DMS79 (cell line): Measurements from ENCODE around the gene MEST.
A peak's percentile ranks its signal among the peaks of the same experiment; 100 is the strongest.
"Not testable (repeated sequence)": the region's sequence is repeated elsewhere in the genome, so short reads cannot be mapped to it uniquely, and the experiment has no call there.

Experiments
- DNase-seq: peaks from one replicate; lab custom pipeline; 2025; lab: John Stamatoyannopoulos, UW

Gene MEST, protein sequence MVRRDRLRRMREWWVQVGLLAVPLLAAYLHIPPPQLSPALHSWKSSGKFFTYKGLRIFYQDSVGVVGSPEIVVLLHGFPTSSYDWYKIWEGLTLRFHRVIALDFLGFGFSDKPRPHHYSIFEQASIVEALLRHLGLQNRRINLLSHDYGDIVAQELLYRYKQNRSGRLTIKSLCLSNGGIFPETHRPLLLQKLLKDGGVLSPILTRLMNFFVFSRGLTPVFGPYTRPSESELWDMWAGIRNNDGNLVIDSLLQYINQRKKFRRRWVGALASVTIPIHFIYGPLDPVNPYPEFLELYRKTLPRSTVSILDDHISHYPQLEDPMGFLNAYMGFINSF

GRCh38 chr7:130491841-130492522 is at the start of gene MEST:
Gene MEST, plus strand, starts transcription at chr7:130492085. Its CDS starts 229 bp downstream, at chr7:130492314.
- peak; percentile 36 for DNase-seq

DNA sequence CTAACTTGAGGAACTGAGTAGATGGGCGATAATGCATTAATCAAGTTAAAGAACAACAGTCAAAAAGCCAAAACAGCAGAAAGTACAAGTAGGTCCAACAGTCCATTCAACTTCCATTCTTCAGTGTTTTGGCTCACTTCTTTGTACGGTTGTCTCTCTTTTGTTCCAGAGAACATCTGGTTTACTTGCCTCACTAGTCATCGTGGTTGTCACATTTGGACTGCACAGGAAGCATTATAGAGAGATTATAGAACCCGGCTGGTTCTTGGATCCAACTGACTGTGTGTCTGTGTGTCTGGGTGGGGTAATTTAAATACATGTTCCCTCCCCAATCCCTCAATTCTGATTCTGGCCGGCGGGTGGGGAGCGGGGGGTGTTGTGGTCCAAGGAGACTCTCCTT is 49.3 kb upstream of the MEST start:
- DNase-seq, result no peak

DNA sequence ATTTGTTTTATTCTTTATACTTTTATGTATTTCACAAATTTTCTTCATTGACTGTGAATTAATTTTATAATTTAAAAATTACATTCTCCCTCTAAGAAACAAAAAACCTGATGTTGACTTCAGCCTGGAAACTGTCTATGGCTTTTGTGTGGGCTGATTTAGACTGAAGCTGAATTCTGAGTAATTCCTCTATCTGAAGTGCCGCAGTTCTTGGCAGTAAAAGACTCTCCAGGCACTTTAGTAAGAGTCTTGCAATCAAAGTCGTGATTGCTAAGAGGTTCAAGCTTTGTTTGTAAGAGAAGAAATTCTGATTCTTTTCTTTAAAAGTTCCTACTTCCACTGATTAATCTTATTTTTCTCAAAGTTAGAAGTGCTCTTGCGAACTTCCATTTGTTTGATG is 47.7 kb upstream of the MEST start:
- peak; percentile 74 for DNase-seq

GRCh38 chr7:130444751-130445407 is 47.0 kb upstream of the MEST start:
- no peak for DNase-seq

DNA sequence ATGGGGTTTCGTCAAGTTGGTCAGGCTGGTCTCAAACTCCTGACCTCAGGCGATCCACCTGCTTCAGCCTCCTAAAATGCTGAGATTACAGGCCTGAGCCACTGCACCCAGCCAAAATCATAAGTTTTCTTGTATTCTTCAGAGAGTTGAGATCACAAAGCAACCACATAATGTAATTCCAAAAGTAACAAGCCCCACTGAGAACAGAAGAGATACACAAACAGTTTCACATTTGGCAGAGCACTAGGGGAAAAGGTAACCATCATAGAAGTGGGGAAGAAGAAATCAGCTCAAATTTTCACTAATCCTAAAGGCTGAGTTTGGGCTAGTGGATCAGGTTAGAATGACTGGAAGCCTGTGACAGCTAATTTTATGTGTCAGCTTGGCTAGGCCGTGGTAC is 45.6 kb upstream of the MEST start:
- DNase-seq, result no peak

GRCh38 chr7:130451344-130451743 is 40.5 kb upstream of the MEST start:
- DNase-seq, result not testable (repeated sequence)

DNA sequence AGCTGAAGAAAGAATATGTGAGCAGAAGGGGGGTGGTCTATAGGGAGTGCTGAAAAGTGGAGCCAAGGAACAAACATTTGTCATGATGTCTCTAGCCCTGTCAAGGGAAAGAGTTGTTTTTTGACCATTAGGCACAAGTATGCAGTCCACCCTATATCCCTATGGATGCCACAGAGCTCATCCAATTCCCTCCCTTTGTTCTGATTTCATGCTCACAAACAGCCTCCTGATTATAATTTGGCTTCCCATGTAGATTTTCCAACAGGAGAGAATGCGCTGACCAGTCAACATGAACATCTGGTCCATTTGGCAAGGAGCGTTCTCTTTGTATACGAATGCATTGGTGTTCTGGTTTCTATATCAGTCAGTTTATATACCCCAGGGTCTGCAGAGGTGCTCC is 38.9 kb upstream of the MEST start:
- DNase-seq, result no peak

- DNase-seq, result no peak
Observed at GRCh38 chr7:130454959-130455358, 36.9 kb upstream of the MEST start.

DNA sequence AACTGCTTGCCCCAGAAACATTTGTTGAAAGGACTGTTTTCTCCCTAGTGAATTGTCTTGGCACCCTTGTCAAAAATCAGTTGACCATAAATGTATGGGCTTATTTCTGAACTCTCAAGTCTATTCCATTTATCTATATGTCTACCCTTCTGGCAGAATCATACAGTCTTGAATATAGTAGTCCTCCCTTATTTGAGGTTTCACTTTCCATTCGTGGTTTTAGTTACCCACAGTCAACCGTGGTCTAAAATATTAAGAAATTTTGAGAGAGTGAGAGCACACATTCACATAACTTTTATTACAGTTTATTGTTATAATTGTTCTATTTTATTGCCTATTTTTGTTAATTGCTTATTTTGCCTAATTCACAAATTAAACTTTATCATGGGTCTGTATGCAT is 33.6 kb upstream of the MEST start:
- no peak for DNase-seq

DNA sequence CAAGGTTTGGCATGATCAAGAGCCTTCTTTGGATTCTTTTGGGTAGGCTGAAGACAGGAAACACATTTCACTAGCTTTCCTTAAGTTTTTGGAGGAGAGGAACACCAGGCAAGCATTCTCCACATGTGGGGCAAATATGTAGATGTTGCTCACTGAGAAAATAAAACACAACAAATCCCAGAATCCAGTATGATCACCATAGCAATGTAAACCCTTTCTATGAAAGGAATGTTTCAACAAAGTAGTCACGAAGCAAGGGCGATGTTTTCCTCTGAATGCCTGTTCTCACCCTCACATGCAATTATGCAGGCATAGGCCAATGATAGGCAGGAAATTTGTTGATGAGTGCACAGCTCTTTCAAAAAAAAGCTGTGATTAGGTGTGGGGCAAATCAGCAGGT is 30.6 kb upstream of the MEST start:
- DNase-seq, result no peak

DNA sequence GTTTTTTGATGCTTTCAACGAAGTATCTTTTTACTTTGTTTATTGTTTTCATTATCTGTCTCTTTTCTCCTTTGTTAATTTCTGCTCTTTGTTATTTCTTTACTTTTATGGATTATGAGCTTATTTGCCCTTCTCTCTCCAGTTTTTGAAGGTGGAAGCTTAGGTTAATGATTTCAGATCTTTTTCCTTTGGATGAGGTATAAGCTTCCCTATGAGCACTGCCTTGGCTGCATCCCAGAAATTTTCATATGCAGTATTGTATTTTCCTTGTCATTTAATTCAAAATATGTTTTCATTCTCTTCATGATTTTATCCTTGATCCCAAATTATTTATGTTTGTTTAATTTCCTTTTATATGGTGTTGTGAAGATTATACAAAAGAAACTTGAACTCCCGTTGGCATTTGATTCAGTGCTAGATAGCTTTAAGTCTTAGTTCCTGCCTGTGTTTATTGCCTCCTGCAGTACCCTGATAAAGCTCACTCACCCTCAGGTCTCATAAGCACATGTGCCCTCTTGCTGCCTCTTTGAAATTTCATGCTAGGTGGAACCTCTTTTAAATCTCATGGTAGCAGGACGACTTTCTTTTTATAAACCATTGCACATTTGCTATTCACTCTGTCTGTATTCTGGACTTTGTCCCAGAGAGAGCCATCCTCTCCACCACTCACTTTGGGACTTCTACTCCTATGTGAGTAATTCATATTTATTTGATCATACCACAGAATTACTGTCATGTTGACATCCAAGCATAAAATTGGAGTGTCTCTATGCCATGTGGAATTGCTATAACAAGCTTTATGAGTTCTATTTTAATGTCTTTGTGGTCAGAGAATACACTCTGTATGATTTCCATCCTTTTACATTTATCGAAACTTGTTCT is 28.1 kb upstream of the MEST start:
- DNase-seq, result peak; percentile 55

GRCh38 chr7:130468612-130469011 is 23.3 kb upstream of the MEST start:
- DNase-seq, result no peak

- DNase-seq, result no peak
Observed at GRCh38 chr7:130471974-130472373, 19.9 kb upstream of the MEST start.

- DNase-seq, result no peak
Observed at GRCh38 chr7:130473289-130473688, 18.6 kb upstream of the MEST start.

DNA sequence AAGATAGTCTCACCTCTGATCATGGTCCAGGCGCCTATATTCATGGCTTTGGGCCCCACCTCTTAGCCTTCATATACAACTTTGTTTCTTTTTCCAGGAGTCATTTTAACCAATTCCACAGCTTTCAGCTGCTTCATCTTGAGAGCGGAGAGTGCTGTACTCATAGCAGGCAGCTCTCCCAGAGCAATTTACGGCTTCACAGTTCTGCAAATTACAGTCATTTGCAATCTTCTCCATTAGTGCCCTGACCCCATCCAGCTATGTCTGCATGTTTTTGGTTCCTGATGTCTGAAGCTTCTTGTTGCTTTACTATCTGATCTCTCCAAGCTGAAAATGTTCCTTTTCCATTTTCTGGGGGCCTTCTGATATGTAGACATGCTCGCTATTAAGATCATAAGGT is 18.0 kb upstream of the MEST start:
- no peak for DNase-seq

GRCh38 chr7:130475776-130476175 is 16.1 kb upstream of the MEST start:
- no peak for DNase-seq

DNA sequence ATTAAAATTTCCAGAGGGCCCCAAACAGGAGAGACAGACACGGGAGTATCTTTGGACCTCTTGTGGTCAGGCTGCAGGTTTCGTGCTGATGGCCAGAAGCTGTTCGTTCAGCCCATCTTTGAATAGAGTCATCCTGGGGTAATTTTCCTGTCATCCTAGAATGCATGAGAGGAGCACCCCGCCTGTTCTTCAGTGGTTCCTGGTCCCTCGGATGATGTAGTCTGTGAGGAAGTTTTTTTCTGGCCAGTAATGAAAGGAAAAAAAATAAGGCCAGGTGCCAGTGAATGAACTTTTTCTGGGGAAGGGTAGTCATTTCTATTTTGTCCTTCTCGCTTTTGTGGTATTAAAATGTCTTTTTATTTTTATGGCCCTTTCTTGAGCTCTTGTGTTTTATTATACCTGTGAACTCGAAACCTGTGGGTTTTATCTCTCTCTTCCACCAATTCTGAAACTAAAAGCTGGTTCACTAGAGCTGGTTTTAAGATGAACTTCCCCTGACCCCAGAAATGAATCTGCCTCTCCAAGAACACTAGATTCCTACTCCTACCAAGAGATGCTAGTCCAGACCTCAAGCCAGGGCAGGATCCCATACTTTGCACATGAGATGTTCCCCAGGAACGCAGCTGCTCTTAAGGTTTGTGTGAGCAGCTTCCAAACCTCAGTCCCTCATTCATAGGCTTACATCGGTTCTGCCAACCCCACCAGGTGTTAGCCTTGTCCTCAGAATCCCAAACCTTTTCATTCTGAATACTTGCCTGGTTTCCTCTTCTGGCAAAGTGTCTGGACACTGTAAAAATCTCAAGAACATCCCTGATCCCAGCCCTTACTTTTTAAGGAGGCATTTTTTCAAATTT is 15.4 kb upstream of the MEST start:
- no peak for DNase-seq

DNA sequence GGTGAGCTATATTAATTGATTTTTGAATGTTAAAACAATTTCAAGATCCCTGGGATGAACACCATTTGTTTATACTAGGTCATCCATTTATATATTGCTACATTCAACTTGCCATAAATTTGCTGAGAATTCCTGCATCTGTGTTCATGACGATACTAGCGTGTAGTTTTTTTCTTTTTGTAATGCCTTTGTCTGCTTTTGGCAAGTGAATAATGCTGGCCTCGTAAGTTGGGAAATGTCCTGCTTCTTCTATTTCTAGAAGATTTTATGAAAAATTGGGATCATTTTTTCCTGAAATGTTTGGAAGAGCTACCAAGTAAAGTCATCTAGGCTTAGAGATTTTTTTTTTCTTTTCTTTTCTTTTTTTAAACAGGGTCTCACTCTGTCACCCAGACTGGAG is 12.9 kb upstream of the MEST start:
- DNase-seq, result no peak

GRCh38 chr7:130479716-130480400 is 12.0 kb upstream of the MEST start:
- no peak for DNase-seq

DNA sequence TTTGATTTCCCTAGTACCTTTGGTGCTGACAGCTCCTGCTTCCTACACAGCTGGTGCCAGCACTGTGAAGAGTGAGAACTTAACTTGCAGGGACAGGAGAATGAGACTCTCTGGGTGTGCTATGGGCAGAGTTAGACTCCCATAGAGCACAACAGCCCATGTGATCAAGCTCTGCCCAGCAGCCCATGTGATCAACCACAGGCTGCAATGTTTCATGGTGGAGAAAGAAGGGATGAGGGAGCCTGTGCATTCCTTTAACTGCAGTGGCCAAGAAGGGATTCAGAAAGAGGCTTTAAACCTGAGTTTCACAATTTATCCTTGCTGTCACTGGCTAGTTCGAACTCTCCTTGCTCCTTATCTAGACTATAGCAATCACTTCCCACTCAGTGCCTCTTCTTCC is 10.0 kb upstream of the MEST start:
- DNase-seq, result no peak

- DNase-seq, result no peak
Observed at GRCh38 chr7:130483031-130483430, 8.9 kb upstream of the MEST start.
